OCI-LY7 (cell line): Measurements from ENCODE around the gene HOXB5.

Experiments used
- CTCF ChIP-seq: fragments of 200-600 bp; sonication (generic); conservative IDR thresholded peaks from 2 replicates; pipeline ENCODE4 v1.5.1; 2014; ENCODE audit warnings: mild to moderate bottlenecking, antibody characterized with exemption, low read length, moderate library complexity, mixed read lengths
- EZH2phosphoT487 ChIP-seq: fragments of 200-600 bp; sonication (generic); IDR thresholded peaks from 2 replicates; pipeline ENCODE4 v1.6.1; 2018; ENCODE audit warnings: low read depth, borderline replicate concordance, mild to moderate bottlenecking, mixed run types, antibody characterized with exemption, low read length, moderate library complexity, mixed read lengths

- TF ChIP-seq CTCF (no peak), EZH2phosphoT487 (no peak)
Observed at GRCh38 chr17:48599354-48599753, 5.8 kb upstream of the HOXB5 start.
